Activated CD4-positive, alpha-beta memory T cell treated with anti-CD3 and anti-CD28 coated beads for 36 hours (primary cell): ENCODE measurements around the gene GPI. TPM values are rescaled to one million over a fixed set of nuclear protein-coding genes. Genes with fewer than 3 reads are reported as not detected.
"Not testable (repeated sequence)": the region's sequence is repeated elsewhere in the genome, so short reads cannot be mapped to it uniquely, and the experiment has no call there.

Experiments used
- CTCF ChIA-PET: fragments of 350-600 bp; sonication (Branson Sonifier 250); formaldehyde crosslinking; loops from one replicate; lab custom pipeline; 2021; ENCODE audit warnings: antibody characterized with exemption, inconsistent platforms; lab: Charles Lee
- POLR2A ChIA-PET: fragments of 350-600 bp; sonication (Branson Sonifier 250); formaldehyde crosslinking; loops from one replicate; lab custom pipeline; 2021; ENCODE audit warnings: antibody characterized with exemption; lab: Charles Lee
- DNase-seq: peaks from one replicate; pipeline ENCODE4 v3.0.0-alpha.2; 2020
- H3K27ac Mint-ChIP-seq: one replicate; pipeline ENCODE4 v1.8.0; 2021; ENCODE audit warnings: mixed read lengths
- H3K27me3 Mint-ChIP-seq: one replicate; pipeline ENCODE4 v1.8.0; 2021; ENCODE audit warnings: mixed read lengths
- H3K36me3 Mint-ChIP-seq: one replicate; pipeline ENCODE4 v1.8.0; 2021; ENCODE audit warnings: mixed read lengths
- H3K4me1 Mint-ChIP-seq: one replicate; pipeline ENCODE4 v1.8.0; 2021; ENCODE audit warnings: low read depth, mixed read lengths
- H3K4me3 Mint-ChIP-seq: one replicate; pipeline ENCODE4 v1.8.0; 2021; ENCODE audit warnings: mild to moderate bottlenecking, mixed read lengths
- H3K9me3 Mint-ChIP-seq: one replicate; pipeline ENCODE4 v1.8.0; 2021; ENCODE audit warnings: mixed read lengths
- intact Hi-C: fragments of 100-400 bp; cut with micrococcal nuclease; formaldehyde crosslinking; loops from one replicate; pipeline ENCODE4 v1.15.1; 2023
- total RNA-seq, 2 experiments: library from RNA; stranded (reverse); gene quantifications; one replicate each; pipeline ENCODE4 v1.2.3, GENCODE V29; 2021

The GPI gene
- total RNA-seq, 2 experiments from 2014 or later, result 549 to 564 TPM

- Mint-ChIP-seq H3K27ac (peak overlapping the region; percentile 90), H3K36me3 (no peaks in the 10 kb centered on the region), H3K4me1 (peaks cover 33% of the 10 kb centered on the region), H3K4me3 (peak overlapping the region; percentile 86), H3K27me3 (no peaks in the 10 kb centered on the region), H3K9me3 (no peaks in the 10 kb centered on the region)
- ChIA-PET POLR2A (interaction anchor here (1.0 to 1.3 kb wide), 3 partner anchors 9 to 127 kb away, joined by 3 to 6 read pairs (median 4); no protein-coding TSS in a partner anchor), CTCF (interaction anchor here (0.6 to 1.9 kb wide), 6 partner anchors 9 to 322 kb away, joined by 3 to 14 read pairs (median 4); no protein-coding TSS in a partner anchor)
- intact Hi-C loops, result no loop called here
- no peak for DNase-seq
Measured at GRCh38 chr19:34359954-34360315, 5.1 kb upstream of the GPI start.

GRCh38 chr19:34360354-34360909 lies 4.6 kb upstream of the GPI start:
- CTCF ChIA-PET, result no interaction called here
- peak overlapping the region; percentile 86 for H3K4me3 Mint-ChIP-seq
- intact Hi-C loops, result no loop called here
- H3K36me3 Mint-ChIP-seq, result peaks cover under 1% of the 10 kb centered on the region
- DNase-seq, result no peak
- POLR2A ChIA-PET, result interaction anchor here (1.2 kb wide), 1 partner anchor 9 kb away, joined by 3 read pairs; no protein-coding TSS in a partner anchor
- peak overlapping the region; percentile 90 for H3K27ac Mint-ChIP-seq
- peaks cover 33% of the 10 kb centered on the region for H3K4me1 Mint-ChIP-seq
- H3K9me3 Mint-ChIP-seq, result no peaks in the 10 kb centered on the region
- H3K27me3 Mint-ChIP-seq, result no peaks in the 10 kb centered on the region

GRCh38 chr19:34362679-34363069 lies 2.3 kb upstream of the GPI start:
- Mint-ChIP-seq H3K4me1 (peaks cover 50% of the 10 kb centered on the region), H3K4me3 (peak overlapping the region; percentile 31), H3K27ac (peak overlapping the region; percentile 26), H3K27me3 (no peaks in the 10 kb centered on the region), H3K36me3 (peaks cover 22% of the 10 kb centered on the region), H3K9me3 (no peaks in the 10 kb centered on the region)
- DNase-seq, result no peak
- ChIA-PET POLR2A (no interaction called here), CTCF (no interaction called here)
- intact Hi-C loops, result no loop called here

GRCh38 chr19:34363094-34363493 lies 1.9 kb upstream of the GPI start:
- CTCF ChIA-PET, result no interaction called here
- Mint-ChIP-seq H3K4me3 (peak overlapping the region; percentile 31), H3K27ac (peak overlapping the region; percentile 26)

GRCh38 chr19:34363930-34364329 lies 1.1 kb upstream of the GPI start:
- no peak for DNase-seq
- H3K27ac Mint-ChIP-seq, result no peak overlapping the region
- peaks cover 29% of the 10 kb centered on the region for H3K36me3 Mint-ChIP-seq
- CTCF ChIA-PET, result no interaction called here
- intact Hi-C loops, result loop anchor here (2.0 kb wide), 1 partner anchor 67 kb away; no protein-coding TSS in a partner anchor
- peak overlapping the region; percentile 95 for H3K4me3 Mint-ChIP-seq
- no peaks in the 10 kb centered on the region for H3K27me3 Mint-ChIP-seq
- no peaks in the 10 kb centered on the region for H3K9me3 Mint-ChIP-seq
- POLR2A ChIA-PET, result no interaction called here
- peaks cover 45% of the 10 kb centered on the region for H3K4me1 Mint-ChIP-seq

More at GRCh38 chr19:34363094-34363493, 1.9 kb upstream of the GPI start:
- Mint-ChIP-seq H3K27me3 (no peaks in the 10 kb centered on the region), H3K9me3 (no peaks in the 10 kb centered on the region), H3K36me3 (peaks cover 25% of the 10 kb centered on the region), H3K4me1 (peaks cover 49% of the 10 kb centered on the region)
- DNase-seq, result no peak
- POLR2A ChIA-PET, result no interaction called here
- intact Hi-C loops, result no loop called here

- Mint-ChIP-seq H3K4me1 (peaks cover 43% of the 10 kb centered on the region), H3K27ac (peak overlapping the region; percentile 64), H3K4me3 (peak overlapping the region; percentile 95), H3K27me3 (no peaks in the 10 kb centered on the region), H3K9me3 (no peaks in the 10 kb centered on the region), H3K36me3 (peaks cover 32% of the 10 kb centered on the region)
- intact Hi-C loops, result loop anchor here (2.0 kb wide), 1 partner anchor 66 kb away; no protein-coding TSS in a partner anchor
- ChIA-PET CTCF (interaction anchor here (1.1 kb wide), 1 partner anchor 18 kb away, joined by 4 read pairs; no protein-coding TSS in a partner anchor), POLR2A (interaction anchor here (1.4 kb wide), 1 partner anchor 17 kb away, joined by 3 read pairs; no protein-coding TSS in a partner anchor)
- no peak for DNase-seq
Measured at GRCh38 chr19:34364462-34364829, 550 bp upstream of the GPI start.

- H3K9me3 Mint-ChIP-seq, result no peaks in the 10 kb centered on the region
- peak overlapping the region; percentile 95 for H3K4me3 Mint-ChIP-seq
- H3K4me1 Mint-ChIP-seq, result peaks cover 39% of the 10 kb centered on the region
- DNase-seq, result peak; percentile 38
- H3K27me3 Mint-ChIP-seq, result no peaks in the 10 kb centered on the region
- CTCF ChIA-PET, result interaction anchor here (1.0 to 1.1 kb wide), 2 partner anchors 15 to 19 kb away, joined by 3 to 4 read pairs; no protein-coding TSS in a partner anchor
- intact Hi-C loops, result loop anchor here (2.0 kb wide), 1 partner anchor 65 kb away; no protein-coding TSS in a partner anchor
- H3K27ac Mint-ChIP-seq, result peak overlapping the region; percentile 84
- peaks cover 40% of the 10 kb centered on the region for H3K36me3 Mint-ChIP-seq
- POLR2A ChIA-PET, result interaction anchor here (0.7 to 1.4 kb wide), 4 partner anchors 10 to 187 kb away, joined by 3 to 5 read pairs (median 4); no protein-coding TSS in a partner anchor
Measured at GRCh38 chr19:34365463-34366401, 736 bp downstream of the GPI start.

- Mint-ChIP-seq H3K9me3 (no peaks in the 10 kb centered on the region), H3K27me3 (no peaks in the 10 kb centered on the region), H3K27ac (peak overlapping the region; percentile 84), H3K36me3 (peaks cover 48% of the 10 kb centered on the region), H3K4me3 (peak overlapping the region; percentile 95), H3K4me1 (peaks cover 45% of the 10 kb centered on the region)
- ChIA-PET POLR2A (interaction anchor here (1.0 kb wide), 1 partner anchor 63 kb away, joined by 3 read pairs; no protein-coding TSS in a partner anchor), CTCF (no interaction called here)
- intact Hi-C loops, result no loop called here
- no peak for DNase-seq
Measured at GRCh38 chr19:34366738-34367623, 2.0 kb downstream of the GPI start.

GRCh38 chr19:34367624-34367957 lies 2.6 kb downstream of the GPI start:
- ChIA-PET CTCF (no interaction called here), POLR2A (no interaction called here)
- Mint-ChIP-seq H3K36me3 (peaks cover 52% of the 10 kb centered on the region), H3K9me3 (no peaks in the 10 kb centered on the region), H3K27me3 (no peaks in the 10 kb centered on the region), H3K4me1 (peaks cover 45% of the 10 kb centered on the region), H3K27ac (no peak overlapping the region), H3K4me3 (no peak overlapping the region)
- intact Hi-C loops, result no loop called here
- no peak for DNase-seq

GRCh38 chr19:34368338-34368737 lies 3.3 kb downstream of the GPI start:
- Mint-ChIP-seq H3K27ac (no peak overlapping the region), H3K9me3 (no peaks in the 10 kb centered on the region), H3K4me3 (no peak overlapping the region), H3K27me3 (no peaks in the 10 kb centered on the region), H3K36me3 (peaks cover 52% of the 10 kb centered on the region), H3K4me1 (peaks cover 41% of the 10 kb centered on the region)
- ChIA-PET POLR2A (no interaction called here), CTCF (interaction anchor here (0.9 kb wide), 1 partner anchor 9 kb away, joined by 4 read pairs; no protein-coding TSS in a partner anchor)
- DNase-seq, result no peak
- intact Hi-C loops, result no loop called here

- ChIA-PET POLR2A (interaction anchor here (0.6 to 0.9 kb wide), 2 partner anchors 10 to 113 kb away, joined by 3 to 4 read pairs; partner anchors contain the start of gene WTIP), CTCF (interaction anchor here (0.9 kb wide), 1 partner anchor 10 kb away, joined by 4 read pairs; no protein-coding TSS in a partner anchor)
- H3K4me3 Mint-ChIP-seq, intact Hi-C loops, H3K27me3 Mint-ChIP-seq, H3K27ac Mint-ChIP-seq, DNase-seq, H3K9me3 Mint-ChIP-seq: not testable (repeated sequence)
- peaks cover 56% of the 10 kb centered on the region for H3K36me3 Mint-ChIP-seq
- peaks cover 43% of the 10 kb centered on the region for H3K4me1 Mint-ChIP-seq
Measured at GRCh38 chr19:34369166-34369565, 4.2 kb downstream of the GPI start.
